NCI-H1105 treated with DMSO at 0.1 percent for 48 hours (cell line): ENCODE data around the gene MYOD1.
A peak's percentile ranks its signal among the peaks of the same experiment; 100 is the strongest.

ENCODE experiments used
- DNase-seq: peaks from one replicate; lab custom pipeline; 2025; lab: John Stamatoyannopoulos, UW

The MYOD1 gene

GRCh38 chr11:17702876-17703275 is 16.5 kb upstream of the MYOD1 start:
- DNase-seq: no peak

- no peak for DNase-seq
These were observed 15.4 kb upstream of the MYOD1 start for GRCh38 chr11:17703951-17704350.

- DNase-seq: no peak
These were observed 11.5 kb upstream of the MYOD1 start for GRCh38 chr11:17707830-17708229.

GRCh38 chr11:17711836-17712235 is 7.5 kb upstream of the MYOD1 start:
- DNase-seq: no peak

- no peak for DNase-seq
These were observed 5.5 kb upstream of the MYOD1 start for GRCh38 chr11:17713851-17714250.

GRCh38 chr11:17714356-17714854 is 5.0 kb upstream of the MYOD1 start:
- no peak for DNase-seq

GRCh38 chr11:17714870-17715269 is 4.5 kb upstream of the MYOD1 start:
- no peak for DNase-seq

- DNase-seq: no peak
These were observed 2.6 kb upstream of the MYOD1 start for GRCh38 chr11:17716807-17717206.

- DNase-seq: no peak
These were observed 1.4 kb upstream of the MYOD1 start for GRCh38 chr11:17718015-17718414.

GRCh38 chr11:17718510-17718962 is 835 bp upstream of the MYOD1 start:
- no peak for DNase-seq

- DNase-seq: peak; percentile 45
These were observed 796 bp downstream of the MYOD1 start for GRCh38 chr11:17719938-17720795.

GRCh38 chr11:17720796-17721171 is 1.4 kb downstream of the MYOD1 start:
- DNase-seq: no peak

GRCh38 chr11:17721242-17721999 is 2.0 kb downstream of the MYOD1 start:
- DNase-seq: no peak

- no peak for DNase-seq
These were observed 2.8 kb downstream of the MYOD1 start for GRCh38 chr11:17722000-17722643.

GRCh38 chr11:17724020-17724908 is 4.9 kb downstream of the MYOD1 start:
- DNase-seq: no peak

GRCh38 chr11:17725174-17725573 is 5.8 kb downstream of the MYOD1 start:
- DNase-seq: no peak

GRCh38 chr11:17730137-17730536 is 10.8 kb downstream of the MYOD1 start:
- DNase-seq: no peak

- peak; percentile 96 for DNase-seq
These were observed 11.5 kb downstream of the MYOD1 start for GRCh38 chr11:17730608-17731462.

GRCh38 chr11:17733261-17733660 is 13.9 kb downstream of the MYOD1 start:
- no peak for DNase-seq

- DNase-seq: peak; percentile 71
These were observed 15.1 kb downstream of the MYOD1 start, which contains the start of gene KCNC1 for GRCh38 chr11:17734418-17734911. KCNC1 (plus strand) TSS chr11:17734781; CDS start chr11:17736003, 1,222 bp downstream.
